KMS-11 (cell line): ENCODE results near the gene CORO2B.

ENCODE experiments used
- H2AFZ ChIP-seq: fragments of 200-600 bp; sonication (generic); 2 replicates; pipeline ENCODE4 v1.6.1; 2016; ENCODE audit warnings: antibody characterized with exemption, mixed run types, low read depth
- H3K27ac ChIP-seq: fragments of 200-600 bp; sonication (generic); 2 replicates; pipeline ENCODE4 v1.6.1; 2016; ENCODE audit warnings: mild to moderate bottlenecking, mixed run types
- H3K27me3 ChIP-seq: fragments of 200-600 bp; sonication (generic); 2 replicates; pipeline ENCODE4 v1.6.1; 2017; ENCODE audit warnings: mild to moderate bottlenecking, low read depth, mixed run types, moderate library complexity; ENCODE audit not compliant: insufficient read depth
- H3K36me3 ChIP-seq: fragments of 200-600 bp; sonication (generic); 2 replicates; pipeline ENCODE4 v1.6.1; 2017; ENCODE audit warnings: mild to moderate bottlenecking, mixed run types; ENCODE audit not compliant: insufficient read depth
- H3K4me1 ChIP-seq: fragments of 200-600 bp; sonication (generic); 2 replicates; pipeline ENCODE4 v1.6.1; 2016; ENCODE audit warnings: mild to moderate bottlenecking, low read depth, mixed run types; ENCODE audit not compliant: poor library complexity, severe bottlenecking
- H3K4me2 ChIP-seq: fragments of 200-600 bp; sonication (generic); 2 replicates; pipeline ENCODE4 v1.7.0; 2016; ENCODE audit warnings: mild to moderate bottlenecking, mixed run types
- H3K4me3 ChIP-seq: fragments of 200-600 bp; sonication (generic); IDR thresholded peaks from 2 replicates; pipeline ENCODE4 v1.6.1; 2017; ENCODE audit warnings: low read depth, low read length, mixed read lengths; ENCODE audit not compliant: insufficient read depth
- H3K79me2 ChIP-seq: fragments of 200-600 bp; sonication (generic); 2 replicates; pipeline ENCODE4 v1.6.1; 2016; ENCODE audit warnings: low read depth, mixed run types; ENCODE audit not compliant: insufficient read depth
- H3K9ac ChIP-seq: fragments of 200-600 bp; sonication (generic); 2 replicates; pipeline ENCODE4 v1.6.1; 2016; ENCODE audit warnings: mild to moderate bottlenecking, mixed run types
- H4K20me1 ChIP-seq: fragments of 200-600 bp; sonication (generic); 2 replicates; pipeline ENCODE4 v1.6.1; 2016; ENCODE audit warnings: mild to moderate bottlenecking, mixed run types; ENCODE audit not compliant: insufficient read depth
- TF ChIP-seq, protein P1 (sequence below): fragments of 200-600 bp; sonication (generic); conservative IDR thresholded peaks from 2 replicates; pipeline ENCODE4 v1.6.1; 2017; ENCODE audit warnings: low read depth, mild to moderate bottlenecking, antibody characterized with exemption, low read length, moderate library complexity, mixed read lengths

CORO2B gene

DNA sequence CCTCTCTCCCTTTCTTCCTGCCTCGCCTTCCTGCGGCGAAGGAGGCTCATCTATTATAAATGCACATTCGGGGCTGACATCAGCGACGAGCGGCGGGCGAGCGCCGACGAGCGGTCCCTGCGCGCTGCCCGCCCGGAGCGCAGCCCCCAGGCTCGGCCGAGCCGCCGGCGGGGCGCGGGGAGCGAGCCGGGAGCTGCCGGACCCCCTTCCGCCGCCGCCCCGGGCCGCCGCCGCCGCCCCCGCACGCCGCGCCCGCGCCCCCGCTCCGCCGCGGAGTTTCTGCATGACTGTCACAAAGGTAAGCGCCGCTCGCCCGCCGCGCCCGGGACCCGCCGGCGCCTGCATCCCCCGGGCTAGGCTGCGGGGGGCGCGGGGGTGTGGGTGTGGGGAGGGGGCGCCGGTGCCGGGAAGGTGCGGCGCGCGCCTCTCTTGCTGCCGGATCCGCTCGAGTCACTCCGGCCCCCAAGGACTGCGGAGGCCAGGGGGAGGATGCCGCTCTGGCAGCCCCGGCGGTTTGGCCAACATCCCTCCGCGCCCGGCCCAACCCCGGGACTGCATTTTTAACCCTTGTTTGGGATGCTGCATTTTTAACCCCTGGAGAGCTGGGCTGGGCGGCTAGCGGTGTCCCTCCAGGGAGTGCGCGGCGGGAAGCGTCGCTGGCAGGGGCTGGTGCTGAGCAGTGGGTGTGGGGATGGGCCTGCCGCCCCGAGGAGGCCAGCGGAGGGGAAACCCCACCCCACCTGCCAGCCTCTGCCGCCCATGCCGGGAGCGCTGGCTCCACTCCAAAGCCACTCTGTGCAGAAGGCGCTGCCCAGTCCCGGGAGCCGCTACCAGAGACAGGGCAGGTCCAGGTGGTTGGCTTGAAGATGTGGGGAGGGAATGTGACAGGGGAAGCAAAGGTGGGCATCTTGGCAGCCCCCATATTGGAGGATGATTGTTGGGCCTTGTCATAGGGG is at the start of gene CORO2B:
TSS of gene CORO2B (plus strand) at position 14 of the 956 bp plus-strand sequence. CDS start at position 284, 270 bp downstream.
- H2AFZ ChIP-seq: peak within 1 kb of the TSS; percentile 26; the same call in 1 of the 2 replicates
- no peaks in the 10 kb centered on the region for H3K27me3 ChIP-seq
- TF ChIP-seq, protein P1, sequence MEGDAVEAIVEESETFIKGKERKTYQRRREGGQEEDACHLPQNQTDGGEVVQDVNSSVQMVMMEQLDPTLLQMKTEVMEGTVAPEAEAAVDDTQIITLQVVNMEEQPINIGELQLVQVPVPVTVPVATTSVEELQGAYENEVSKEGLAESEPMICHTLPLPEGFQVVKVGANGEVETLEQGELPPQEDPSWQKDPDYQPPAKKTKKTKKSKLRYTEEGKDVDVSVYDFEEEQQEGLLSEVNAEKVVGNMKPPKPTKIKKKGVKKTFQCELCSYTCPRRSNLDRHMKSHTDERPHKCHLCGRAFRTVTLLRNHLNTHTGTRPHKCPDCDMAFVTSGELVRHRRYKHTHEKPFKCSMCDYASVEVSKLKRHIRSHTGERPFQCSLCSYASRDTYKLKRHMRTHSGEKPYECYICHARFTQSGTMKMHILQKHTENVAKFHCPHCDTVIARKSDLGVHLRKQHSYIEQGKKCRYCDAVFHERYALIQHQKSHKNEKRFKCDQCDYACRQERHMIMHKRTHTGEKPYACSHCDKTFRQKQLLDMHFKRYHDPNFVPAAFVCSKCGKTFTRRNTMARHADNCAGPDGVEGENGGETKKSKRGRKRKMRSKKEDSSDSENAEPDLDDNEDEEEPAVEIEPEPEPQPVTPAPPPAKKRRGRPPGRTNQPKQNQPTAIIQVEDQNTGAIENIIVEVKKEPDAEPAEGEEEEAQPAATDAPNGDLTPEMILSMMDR: no peak
- H3K79me2 ChIP-seq: no peaks in the 10 kb centered on the region
- peak within 1 kb of the TSS; percentile 21; the same call in 1 of the 2 replicates for H3K4me2 ChIP-seq
- no peaks in the 10 kb centered on the region for H3K36me3 ChIP-seq
- no peak within 1 kb of the TSS for H3K27ac ChIP-seq
- no peak within 1 kb of the TSS for H3K4me3 ChIP-seq
- no peaks in the 10 kb centered on the region for H3K4me1 ChIP-seq
- no peaks in the 10 kb centered on the region for H4K20me1 ChIP-seq
- H3K9ac ChIP-seq: no peak within 1 kb of the TSS

- no peaks in the 10 kb centered on the region for H4K20me1 ChIP-seq
- TF ChIP-seq, protein P1: no peak
- H3K27ac ChIP-seq: no peak overlapping the region
- H3K4me3 ChIP-seq: no peak overlapping the region
- H3K4me1 ChIP-seq: peaks cover 13% of the 10 kb centered on the region
- no peak overlapping the region for H3K4me2 ChIP-seq
- no peaks in the 10 kb centered on the region for H3K79me2 ChIP-seq
- H3K9ac ChIP-seq: no peak overlapping the region
- no peaks in the 10 kb centered on the region for H3K36me3 ChIP-seq
- H3K27me3 ChIP-seq: no peaks in the 10 kb centered on the region
- no peak overlapping the region for H2AFZ ChIP-seq
These were observed 47.2 kb upstream of the CORO2B start for GRCh38 chr15:68531387-68532179.

- Histone ChIP-seq H3K4me2 (no peak overlapping the region), H3K27ac (no peak overlapping the region), H3K79me2 (no peaks in the 10 kb centered on the region)
These were observed 42.3 kb upstream of the CORO2B start for GRCh38 chr15:68536331-68537095.

More at GRCh38 chr15:68536331-68537095, 42.3 kb upstream of the CORO2B start:
- H3K4me1 ChIP-seq: peaks cover 9% of the 10 kb centered on the region
- no peak overlapping the region for H2AFZ ChIP-seq
- H3K9ac ChIP-seq: no peak overlapping the region
- no peak overlapping the region for H3K4me3 ChIP-seq
- H4K20me1 ChIP-seq: no peaks in the 10 kb centered on the region
- no peaks in the 10 kb centered on the region for H3K36me3 ChIP-seq
- TF ChIP-seq, protein P1: no peak
- H3K27me3 ChIP-seq: no peaks in the 10 kb centered on the region
